Keratinocyte (primary cell): ENCODE data around the gene TBC1D30. TPM values are rescaled to one million over a fixed set of nuclear protein-coding genes. Genes with fewer than 3 reads are reported as not detected.

Experiments
- DNase-seq: peaks from one replicate; pipeline ENCODE4 v3.0.0-alpha.2; 2011; ENCODE audit warnings: low read depth, missing footprints, low spot score
- FAIRE-seq: peaks from 2 replicates; lab custom pipeline; 2011; peaks lifted over from hg19 to GRCh38; lab: Jason Lieb, UNC
- H2AFZ ChIP-seq: 2 replicates; pipeline ENCODE4 v1.6.0; 2012; ENCODE audit warnings: low read length, control low read depth, inconsistent platforms; ENCODE audit not compliant: control insufficient read depth
- H3K27ac ChIP-seq: 2 replicates; pipeline ENCODE4 v1.5.1; 2011; ENCODE audit warnings: low read length; ENCODE audit not compliant: control insufficient read depth, insufficient read depth
- H3K27me3 ChIP-seq: 3 replicates; pipeline ENCODE4 v1.6.0; 2011; ENCODE audit warnings: low read length; ENCODE audit not compliant: control insufficient read depth, insufficient read depth; ENCODE audit errors: extremely low read depth
- H3K36me3 ChIP-seq, 2 experiments: 2 replicates in 1 of 2; 3 replicates in 1 of 2; pipeline ENCODE4 v1.5.1; 2011; ENCODE audit warnings: low read length in 2 of 2, mild to moderate bottlenecking in 1 of 2; ENCODE audit not compliant: control insufficient read depth in 2 of 2, insufficient read depth in 2 of 2; ENCODE audit errors: extremely low read depth in 1 of 2
- H3K4me1 ChIP-seq: 3 replicates; pipeline ENCODE4 v1.5.1; 2011; ENCODE audit warnings: low read length; ENCODE audit not compliant: control insufficient read depth, insufficient read depth; ENCODE audit errors: extremely low read depth
- H3K4me2 ChIP-seq: 3 replicates; pipeline ENCODE4 v1.6.0; 2011; ENCODE audit warnings: low read depth, low read length; ENCODE audit not compliant: control insufficient read depth, insufficient read depth; ENCODE audit errors: extremely low read depth
- H3K4me3 ChIP-seq, 3 experiments: fragments of 200-600 bp in 1 of 3; sonication (generic) in 1 of 3; 2 replicates in 2 of 3; 3 replicates in 1 of 3; pipeline ENCODE4 v1.5.1; 2011 to 2016; ENCODE audit warnings: low read length in 3 of 3, mild to moderate bottlenecking in 3 of 3, control low read depth in 2 of 3, inconsistent platforms in 1 of 3, low read depth in 1 of 3, mixed read lengths in 1 of 3, mixed run types in 1 of 3, moderate library complexity in 1 of 3; ENCODE audit not compliant: control insufficient read depth in 2 of 3, insufficient read depth in 2 of 3; ENCODE audit errors: extremely low read depth in 1 of 3
- H3K79me2 ChIP-seq: 2 replicates; pipeline ENCODE4 v1.6.0; 2012; ENCODE audit warnings: low read length; ENCODE audit not compliant: control insufficient read depth, insufficient read depth
- H3K9ac ChIP-seq: 3 replicates; pipeline ENCODE4 v1.6.0; 2011; ENCODE audit warnings: low read length; ENCODE audit not compliant: control insufficient read depth, insufficient read depth; ENCODE audit errors: extremely low read depth
- H3K9me1 ChIP-seq: 3 replicates; pipeline ENCODE4 v1.6.0; 2011; ENCODE audit warnings: low read length; ENCODE audit not compliant: control insufficient read depth, insufficient read depth; ENCODE audit errors: extremely low read depth
- H3K9me3 ChIP-seq: 2 replicates; pipeline ENCODE4 v1.5.1; 2012; ENCODE audit warnings: low read depth, low read length; ENCODE audit not compliant: control insufficient read depth
- H4K20me1 ChIP-seq: 3 replicates; pipeline ENCODE4 v1.6.0; 2011; ENCODE audit warnings: low read length; ENCODE audit not compliant: control insufficient read depth, insufficient read depth; ENCODE audit errors: extremely low read depth
- CTCF ChIP-seq, 3 experiments: IDR thresholded peaks in 1 of 3; conservative IDR thresholded peaks in 1 of 3; optimal IDR thresholded peaks in 1 of 3; 2 replicates in 2 of 3; 3 replicates in 1 of 3; pipeline versions ENCODE3 to v1.5.1; 2011; ENCODE audit warnings: low read length in 3 of 3, mild to moderate bottlenecking in 3 of 3, moderate library complexity in 2 of 3, control low read depth in 1 of 3, inconsistent platforms in 1 of 3; ENCODE audit not compliant: insufficient read depth in 2 of 3; ENCODE audit errors: extremely low read depth in 1 of 3
- EZH2 ChIP-seq: IDR thresholded peaks from one replicate; pipeline ENCODE4 v1.6.1; 2012; ENCODE audit warnings: inconsistent platforms, mild to moderate bottlenecking, low read length, moderate library complexity
- dilution Hi-C: fragments of 300-500 bp; cut with MboI; formaldehyde crosslinking; loops from one replicate; pipeline ENCODE4 v1.7.0; 2020; ENCODE audit warnings: low sequenced_read_pairs; ENCODE audit not compliant: extremely low pct_ligation_motif_present
- polyA plus RNA-seq, 5 experiments: library from polyadenylated mRNA; depleted of rRNA in 3 of 5; stranded (reverse) in 3 of 5; stranded (forward) in 1 of 5; unstranded in 1 of 5; fragments of >200 nt; gene quantifications; 1 replicate in 1 of 5; 2 replicates in 3 of 5; 3 replicates in 1 of 5; pipeline versions ENCODE4 v1.2.1 to v1.2.3, GENCODE V29; 2011 to 2012; ENCODE audit warnings: missing spikeins in 2 of 5, low read depth in 1 of 5, low replicate concordance in 1 of 5

TBC1D30 gene
- polyA plus RNA-seq, 1 donor (not counting 4 experiments of a cell fraction or from before 2014, with no cell fraction given), result 0.50 TPM

- no peak overlapping the region for H3K4me3 ChIP-seq
- TF ChIP-seq EZH2 (no peak), CTCF (optimal IDR thresholded peaks at IDR 0.05 in 1 of 3, IDR thresholded peaks at IDR 0.05 in 1 of 3, conservative IDR thresholded peaks at IDR 0.05 in 1 of 3; ENCODE audit: extremely low read depth in 1 of 3, insufficient read depth in 2 of 3, low read length in 3 of 3) (no peak)
- H3K9me1 ChIP-seq, result no peaks in the 10 kb centered on the region
- H3K9ac ChIP-seq, result no peak overlapping the region
- H3K36me3 ChIP-seq, result no peaks in the 10 kb centered on the region
- no peaks in the 10 kb centered on the region for H3K4me1 ChIP-seq
- DNase-seq (no peak), FAIRE-seq (no peak)
- peaks cover 5% of the 10 kb centered on the region for H3K27me3 ChIP-seq
- no peak overlapping the region for H3K27ac ChIP-seq
- H3K79me2 ChIP-seq, result no peaks in the 10 kb centered on the region
- dilution Hi-C loops, result no loop called here
- H2AFZ ChIP-seq, result no peak overlapping the region
- no peaks in the 10 kb centered on the region for H3K9me3 ChIP-seq
- no peaks in the 10 kb centered on the region for H4K20me1 ChIP-seq
- H3K4me2 ChIP-seq, result no peak overlapping the region
Observed at GRCh38 chr12:64794305-64794704, 30.1 kb upstream of the TBC1D30 start.

- Histone ChIP-seq H3K36me3 (no peaks in the 10 kb centered on the region), H3K27ac (no peak overlapping the region), H3K79me2 (no peaks in the 10 kb centered on the region), H3K27me3 (peaks cover 5% of the 10 kb centered on the region), H2AFZ (no peak overlapping the region), H3K9ac (no peak overlapping the region), H3K4me3 (no peak overlapping the region), H4K20me1 (no peaks in the 10 kb centered on the region), H3K4me2 (no peak overlapping the region), H3K9me1 (no peaks in the 10 kb centered on the region), H3K9me3 (no peaks in the 10 kb centered on the region), H3K4me1 (no peaks in the 10 kb centered on the region)
- FAIRE-seq (no peak), DNase-seq (peak; percentile 70)
- TF ChIP-seq CTCF (optimal IDR thresholded peaks at IDR 0.05 in 1 of 3, IDR thresholded peaks at IDR 0.05 in 1 of 3, conservative IDR thresholded peaks at IDR 0.05 in 1 of 3; ENCODE audit: extremely low read depth in 1 of 3, insufficient read depth in 2 of 3, low read length in 3 of 3) (peak in 2 of 3 experiments; percentile 61 to 63), EZH2 (no peak)
- dilution Hi-C loops, result no loop called here
Observed at GRCh38 chr12:64796205-64796845, 28.1 kb upstream of the TBC1D30 start.
